Epithelial cell of esophagus (primary cell): Measurements from ENCODE around the gene ZNF609.
A peak's percentile ranks its signal among the peaks of the same experiment; 100 is the strongest.
"Not testable (repeated sequence)": the region's sequence is repeated elsewhere in the genome, so short reads cannot be mapped to it uniquely, and the experiment has no call there.

ENCODE experiments used
- DNase-seq: peaks from one replicate; pipeline ENCODE4 v3.0.0; 2010; ENCODE audit warnings: low read depth
- H3K4me3 ChIP-seq: 2 replicates; pipeline ENCODE4 v1.5.1; 2011; ENCODE audit warnings: mild to moderate bottlenecking, low read length, control low read depth
- CTCF ChIP-seq: IDR thresholded peaks from 2 replicates; pipeline ENCODE4 v1.5.1; 2011; ENCODE audit warnings: low read depth, mild to moderate bottlenecking, low read length, control low read depth, inconsistent platforms; ENCODE audit not compliant: insufficient read depth; ENCODE audit errors: missing control alignments

Gene ZNF609

DNA sequence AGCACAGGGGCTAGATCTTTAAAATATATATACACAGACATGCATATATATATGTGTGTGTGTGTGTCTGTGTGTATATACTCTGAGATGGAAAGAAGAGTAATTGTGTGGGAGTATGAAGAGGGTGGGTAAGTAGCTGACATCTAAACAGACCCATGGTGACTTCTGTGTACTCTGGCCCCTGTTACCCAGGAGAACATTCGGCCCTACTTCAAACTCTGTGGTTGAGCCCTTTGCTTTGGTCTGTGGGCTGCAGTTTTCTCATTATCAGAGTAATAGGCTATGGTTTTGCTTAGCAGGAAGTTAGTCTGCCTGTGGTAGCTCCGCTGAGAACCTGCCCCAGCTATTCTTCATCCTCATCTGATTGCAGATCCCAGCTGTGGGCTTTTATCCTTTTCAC, 173.6 kb downstream of the ZNF609 start:
- no peak for DNase-seq
- TF ChIP-seq CTCF, result no peak
- no peak overlapping the region for H3K4me3 ChIP-seq

DNA sequence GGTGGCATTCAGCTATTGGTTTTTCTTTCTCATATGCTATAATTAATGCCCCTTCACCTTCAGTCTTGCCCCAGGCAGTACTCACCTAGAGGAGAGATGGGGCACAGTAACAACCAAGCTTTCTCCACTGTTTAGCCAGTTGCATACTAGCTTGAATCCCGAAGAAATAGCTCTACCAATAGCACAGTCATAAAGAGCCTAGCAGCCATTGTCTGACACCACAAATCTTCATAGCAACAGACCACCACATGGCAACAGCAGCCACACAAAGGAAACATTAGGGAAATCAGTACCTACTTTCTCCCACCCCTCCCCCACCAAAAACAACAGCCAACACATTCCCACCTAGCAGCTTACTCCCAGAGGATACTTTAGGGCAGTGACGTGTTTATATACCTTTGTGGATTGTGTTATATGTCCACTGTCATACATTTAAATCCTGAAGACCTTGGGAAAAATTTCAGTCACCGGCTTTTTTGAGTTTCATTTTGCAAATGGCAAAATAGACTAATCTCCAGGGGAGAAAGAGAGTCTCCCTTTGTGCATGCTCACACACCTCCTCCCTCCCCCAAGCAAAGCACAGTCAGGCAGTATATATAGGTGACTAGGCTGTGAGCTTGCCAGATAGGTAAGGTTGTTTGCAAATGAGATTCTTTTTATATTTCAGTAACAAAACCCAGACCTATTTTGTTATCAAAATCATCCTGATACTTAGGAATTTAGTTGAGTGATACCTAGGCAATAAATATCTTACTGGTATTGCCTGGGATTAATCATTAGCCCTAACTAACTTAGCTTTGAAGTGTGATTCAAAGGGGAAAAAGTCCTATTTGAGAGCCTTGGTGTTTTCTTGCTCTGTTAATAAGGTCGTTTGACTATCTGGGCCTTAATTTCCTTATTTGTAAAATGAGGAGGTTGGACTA, 174.5 kb downstream of the ZNF609 start:
- peak; percentile 32 for DNase-seq
- H3K4me3 ChIP-seq, result no peak overlapping the region
- TF ChIP-seq CTCF, result no peak

- no peak for TF ChIP-seq CTCF
- peak; percentile 91 for DNase-seq
- no peak overlapping the region for H3K4me3 ChIP-seq
Observed at GRCh38 chr15:64635499-64636495, 175.4 kb downstream of the ZNF609 start.

DNA sequence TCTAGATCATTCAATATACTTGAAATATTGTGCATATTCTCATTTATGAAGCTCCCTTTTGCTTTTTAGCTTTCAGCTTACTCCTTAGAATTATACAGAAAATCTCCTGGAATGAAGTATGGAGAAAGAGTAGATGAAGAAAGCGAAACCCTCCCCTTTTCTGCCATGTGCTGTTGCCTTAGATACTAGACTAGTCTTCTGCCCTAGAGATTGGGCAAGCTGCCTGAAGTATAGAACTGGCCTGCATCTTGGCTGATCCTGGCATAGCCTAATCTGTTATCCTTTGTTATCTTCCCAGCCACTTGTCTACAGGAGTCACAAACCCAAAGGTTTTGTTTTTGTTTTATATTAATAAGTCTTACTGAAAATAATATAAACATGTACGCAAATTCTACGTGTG, 176.2 kb downstream of the ZNF609 start:
- no peak for TF ChIP-seq CTCF

GRCh38 chr15:64637412-64637811, 177.0 kb downstream of the ZNF609 start:
- no peak for TF ChIP-seq CTCF
- no peak for DNase-seq

More for the DNA sequence above, 176.2 kb downstream of the ZNF609 start:
- no peak overlapping the region for H3K4me3 ChIP-seq
- no peak for DNase-seq

GRCh38 chr15:64639744-64640143, 179.4 kb downstream of the ZNF609 start:
- DNase-seq, H3K4me3 ChIP-seq: not testable (repeated sequence)

More at GRCh38 chr15:64637412-64637811, 177.0 kb downstream of the ZNF609 start:
- H3K4me3 ChIP-seq, result no peak overlapping the region
